GM10266 (cell line): Measurements from ENCODE around the gene MED12L.
A peak's percentile ranks its signal among the peaks of the same experiment; 100 is the strongest.

Experiments used
- DNase-seq: peaks from one replicate; pipeline ENCODE4 v3.0.0; 2012; ENCODE audit errors: extremely low spot score
- TF ChIP-seq, protein P1 (sequence below): IDR thresholded peaks from 2 replicates; pipeline ENCODE4 v1.5.1; 2012; ENCODE audit warnings: mild to moderate bottlenecking, low read depth; ENCODE audit not compliant: control insufficient read depth, insufficient read depth; ENCODE audit errors: missing control alignments

The MED12L gene

GRCh38 chr3:151467069-151467468, 381.6 kb downstream of the MED12L start:
- DNase-seq: no peak
- TF ChIP-seq, protein P1, sequence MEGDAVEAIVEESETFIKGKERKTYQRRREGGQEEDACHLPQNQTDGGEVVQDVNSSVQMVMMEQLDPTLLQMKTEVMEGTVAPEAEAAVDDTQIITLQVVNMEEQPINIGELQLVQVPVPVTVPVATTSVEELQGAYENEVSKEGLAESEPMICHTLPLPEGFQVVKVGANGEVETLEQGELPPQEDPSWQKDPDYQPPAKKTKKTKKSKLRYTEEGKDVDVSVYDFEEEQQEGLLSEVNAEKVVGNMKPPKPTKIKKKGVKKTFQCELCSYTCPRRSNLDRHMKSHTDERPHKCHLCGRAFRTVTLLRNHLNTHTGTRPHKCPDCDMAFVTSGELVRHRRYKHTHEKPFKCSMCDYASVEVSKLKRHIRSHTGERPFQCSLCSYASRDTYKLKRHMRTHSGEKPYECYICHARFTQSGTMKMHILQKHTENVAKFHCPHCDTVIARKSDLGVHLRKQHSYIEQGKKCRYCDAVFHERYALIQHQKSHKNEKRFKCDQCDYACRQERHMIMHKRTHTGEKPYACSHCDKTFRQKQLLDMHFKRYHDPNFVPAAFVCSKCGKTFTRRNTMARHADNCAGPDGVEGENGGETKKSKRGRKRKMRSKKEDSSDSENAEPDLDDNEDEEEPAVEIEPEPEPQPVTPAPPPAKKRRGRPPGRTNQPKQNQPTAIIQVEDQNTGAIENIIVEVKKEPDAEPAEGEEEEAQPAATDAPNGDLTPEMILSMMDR: no peak

DNA sequence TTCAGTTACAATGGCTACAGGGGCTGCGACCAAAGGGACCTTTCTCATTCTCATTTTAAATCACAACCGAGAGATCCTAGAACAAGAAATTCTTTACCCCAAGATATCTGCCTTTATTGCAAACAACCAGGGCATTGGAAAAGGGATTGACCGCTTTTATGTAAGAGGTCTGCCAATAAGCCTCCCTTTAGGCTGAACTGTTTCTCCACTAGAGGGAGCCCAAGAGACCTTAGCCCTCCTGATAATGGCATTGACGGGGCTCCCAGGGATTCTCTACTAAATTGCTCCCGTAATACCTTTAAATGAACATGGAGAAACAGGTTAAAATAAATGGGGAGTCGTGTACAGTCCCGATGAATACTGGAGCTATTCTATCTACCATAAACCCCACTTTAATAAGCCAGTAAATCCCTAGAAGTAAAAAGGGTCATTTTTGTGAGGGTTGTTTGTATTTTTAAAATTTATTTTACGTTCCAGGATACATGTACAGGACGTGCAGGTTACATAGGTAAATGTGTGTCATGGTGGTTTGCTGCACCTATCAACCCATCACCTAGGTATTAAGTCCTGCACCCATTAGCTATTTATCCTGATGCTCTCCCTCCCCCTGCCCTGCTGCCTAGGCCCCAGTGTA, 382.9 kb downstream of the MED12L start:
- TF ChIP-seq, protein P1: peak; percentile 86
- peak; percentile 39 for DNase-seq

- TF ChIP-seq, protein P1: no peak
- DNase-seq: no peak
Measured at GRCh38 chr3:151476344-151477018, 391.0 kb downstream of the MED12L start.

DNA sequence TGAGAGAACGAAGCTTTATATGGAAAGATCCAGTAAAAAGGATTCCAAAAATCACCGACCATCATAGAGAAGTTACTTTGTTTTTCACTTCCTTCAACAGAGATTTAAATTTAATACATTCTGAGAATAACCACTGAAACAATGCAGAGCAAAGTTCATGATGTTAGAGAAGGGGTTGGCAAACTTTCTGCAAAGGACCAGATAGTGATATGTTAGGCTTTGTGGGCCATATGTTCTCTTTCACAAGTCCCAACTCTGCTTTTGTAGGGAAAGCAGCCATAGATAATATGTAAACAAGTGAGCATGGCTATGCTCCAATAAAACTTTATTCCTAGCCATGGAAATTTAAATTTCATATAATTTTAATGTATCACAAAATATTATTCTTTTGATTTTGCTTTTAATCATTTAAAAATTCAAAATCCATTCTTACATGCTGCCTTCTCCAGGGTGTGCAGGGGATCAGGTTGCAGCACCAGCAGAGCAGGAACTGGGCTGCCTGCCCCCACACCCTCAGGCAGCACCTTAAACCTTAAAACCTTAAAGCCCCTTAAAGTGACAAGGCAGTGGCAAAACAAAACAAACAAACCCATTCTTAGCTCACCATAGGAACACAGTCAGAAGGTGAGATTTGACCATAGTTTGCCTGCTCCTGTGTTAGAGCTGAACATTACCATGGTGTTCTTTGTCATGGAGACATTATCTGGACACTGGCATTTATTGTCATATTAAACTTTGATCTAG, 392.3 kb downstream of the MED12L start:
- TF ChIP-seq, protein P1: no peak
- no peak for DNase-seq

DNA sequence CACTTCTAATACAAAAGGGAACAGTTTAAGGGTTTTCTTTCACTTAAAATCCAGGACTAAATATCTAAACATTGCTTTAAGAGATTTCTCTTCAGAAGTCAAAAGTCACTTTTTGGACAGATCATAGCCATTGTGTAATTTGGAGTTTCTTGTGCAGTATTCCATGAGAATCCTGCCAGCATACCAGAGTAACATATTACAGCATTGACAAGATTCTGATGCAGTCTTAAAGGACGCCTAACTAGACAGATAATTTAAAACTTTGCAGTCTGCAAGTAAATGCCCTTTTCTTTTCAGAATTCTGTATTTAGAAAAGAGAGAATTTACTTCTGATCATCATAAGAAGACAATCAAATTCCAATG, 392.9 kb downstream of the MED12L start:
- DNase-seq: no peak
- TF ChIP-seq, protein P1: no peak

- TF ChIP-seq, protein P1: no peak
- no peak for DNase-seq
Measured at GRCh38 chr3:151479452-151479851, 394.0 kb downstream of the MED12L start.

DNA sequence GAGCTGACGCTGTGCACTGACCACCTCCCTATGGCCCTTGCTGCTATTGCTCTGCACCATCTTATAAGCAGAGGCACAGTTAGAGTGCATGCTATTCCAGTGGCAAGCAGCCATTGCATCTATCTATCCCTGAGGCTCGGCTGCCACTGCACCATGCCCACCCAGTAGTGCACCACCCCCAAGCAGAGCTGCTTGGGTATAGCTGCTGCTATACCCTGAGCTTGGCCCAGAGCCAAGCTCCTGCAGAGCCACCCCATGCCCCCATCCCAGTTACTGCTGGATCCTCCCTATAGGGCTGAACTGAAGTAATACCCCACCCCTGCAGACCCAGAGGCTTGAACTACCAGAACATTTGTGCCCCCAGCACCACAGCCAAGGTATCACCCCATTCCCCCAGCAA, 395.0 kb downstream of the MED12L start:
- no peak for DNase-seq
- TF ChIP-seq, protein P1: no peak
